ENCODE results near the gene HOXB4.
A peak's percentile ranks its signal among the peaks of the same experiment; 100 is the strongest.

HOXB4 gene

DNA sequence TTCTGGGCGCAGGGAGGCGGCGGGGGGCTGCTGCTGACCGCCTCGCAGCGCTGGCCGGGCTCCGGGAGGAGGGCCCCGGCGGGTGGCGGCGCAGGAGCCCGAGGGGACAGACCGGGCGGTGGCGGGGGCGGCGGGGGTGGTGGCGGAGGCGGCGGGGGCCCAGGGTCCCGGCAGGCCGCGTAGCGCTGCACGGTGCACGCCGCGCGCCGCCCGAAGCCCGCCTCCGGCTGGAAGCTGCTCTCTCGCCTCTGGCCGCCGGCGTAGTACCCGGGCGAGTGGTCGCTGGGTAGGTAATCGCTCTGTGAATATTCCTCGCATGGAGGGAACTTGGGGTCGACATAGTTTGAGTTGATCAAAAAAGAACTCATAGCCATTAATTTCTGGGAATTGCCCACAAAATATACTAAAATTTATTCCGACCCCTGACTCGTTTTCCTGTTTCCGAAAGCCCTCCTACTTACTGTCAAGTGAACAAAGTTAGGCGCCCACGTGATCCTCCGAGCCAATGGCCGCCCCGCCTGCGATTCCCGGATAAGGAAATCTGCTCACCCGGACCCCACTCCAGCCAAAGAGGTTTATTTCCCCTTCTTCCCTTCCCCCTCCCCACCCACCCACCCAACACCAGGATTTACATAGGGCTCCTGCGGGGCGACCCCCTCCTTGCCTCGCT, at the start of gene HOXB4:
TSS of gene HOXB4 (minus strand) at position 405 of the 670 bp plus-strand sequence. CDS start at position 374, 31 bp downstream.
- DNase-seq (ENCODE audit: low spot score): peak; percentile 86

DNA sequence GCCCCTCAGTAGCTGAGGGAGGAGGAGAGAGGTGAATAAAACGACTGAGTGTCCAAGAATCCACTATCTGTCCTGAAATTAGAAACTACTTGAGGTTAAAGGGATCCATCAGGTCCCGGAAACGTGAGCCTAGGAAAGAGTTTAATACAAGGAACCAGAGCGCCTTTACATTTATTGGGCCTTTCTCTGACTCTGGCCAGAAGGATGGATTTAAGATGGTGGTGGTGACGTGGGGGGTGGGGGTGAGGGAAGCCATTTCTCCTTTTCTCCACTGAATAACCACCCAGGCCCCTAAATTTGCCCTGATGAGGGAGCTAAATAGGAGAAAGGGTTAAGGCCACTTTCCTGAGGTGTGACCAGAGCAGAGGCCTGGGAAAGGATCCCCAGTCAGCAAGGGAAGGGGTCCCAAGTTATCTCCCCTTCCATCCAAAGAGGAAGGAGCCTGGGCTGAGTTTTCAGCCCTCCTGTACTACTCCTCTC, 49.0 kb upstream of the HOXB4 start:
- DNase-seq (ENCODE audit: low spot score): no peak

DNA sequence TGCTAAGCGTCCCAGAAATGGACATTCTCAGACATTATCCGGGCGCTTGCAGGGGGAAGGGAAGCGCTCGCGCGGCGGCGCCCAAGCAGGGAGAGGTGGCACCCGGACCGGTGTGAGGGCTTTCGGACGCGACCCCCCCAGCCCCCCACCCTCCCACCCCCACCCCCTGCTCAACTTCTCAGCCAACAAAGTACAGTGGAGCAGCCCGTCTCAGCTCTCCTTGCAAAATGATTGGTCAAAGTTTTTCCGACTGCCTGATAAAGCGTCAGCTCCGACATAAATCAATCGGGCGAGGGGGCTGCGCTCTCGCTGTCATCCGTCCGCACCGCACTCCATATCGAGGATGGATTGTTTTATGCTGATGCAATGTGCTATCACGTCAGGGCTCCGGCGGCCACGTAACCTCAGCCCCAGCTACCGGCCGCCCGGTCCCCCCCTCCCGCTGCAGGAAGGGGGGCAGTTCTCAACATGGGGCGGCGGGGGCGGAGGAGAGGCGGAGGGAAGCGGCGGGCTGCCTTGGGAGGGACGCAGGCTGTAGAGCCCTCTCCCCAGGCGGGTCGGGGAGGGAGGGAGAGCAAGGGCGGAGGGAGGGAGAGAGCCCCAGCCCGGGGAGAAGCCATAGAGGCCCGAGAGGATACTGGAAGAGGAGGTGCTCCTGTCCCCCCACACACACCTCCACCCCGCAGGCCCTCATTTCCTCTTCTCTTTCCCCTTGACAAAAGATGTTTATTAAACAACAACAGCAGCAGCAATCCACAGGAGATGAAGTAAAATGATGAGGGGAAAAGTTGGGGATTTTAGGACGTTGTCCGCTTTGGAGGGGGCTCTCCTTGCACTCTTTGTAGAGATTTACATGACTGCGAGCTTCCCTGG, 48.3 kb upstream of the HOXB4 start, which contains the start of gene HOXB9:
TSS of gene HOXB9 (minus strand) at position 114 of the 873 bp plus-strand sequence. CDS start at position 25, 89 bp downstream.
- no peak for DNase-seq (ENCODE audit: low spot score)

DNA sequence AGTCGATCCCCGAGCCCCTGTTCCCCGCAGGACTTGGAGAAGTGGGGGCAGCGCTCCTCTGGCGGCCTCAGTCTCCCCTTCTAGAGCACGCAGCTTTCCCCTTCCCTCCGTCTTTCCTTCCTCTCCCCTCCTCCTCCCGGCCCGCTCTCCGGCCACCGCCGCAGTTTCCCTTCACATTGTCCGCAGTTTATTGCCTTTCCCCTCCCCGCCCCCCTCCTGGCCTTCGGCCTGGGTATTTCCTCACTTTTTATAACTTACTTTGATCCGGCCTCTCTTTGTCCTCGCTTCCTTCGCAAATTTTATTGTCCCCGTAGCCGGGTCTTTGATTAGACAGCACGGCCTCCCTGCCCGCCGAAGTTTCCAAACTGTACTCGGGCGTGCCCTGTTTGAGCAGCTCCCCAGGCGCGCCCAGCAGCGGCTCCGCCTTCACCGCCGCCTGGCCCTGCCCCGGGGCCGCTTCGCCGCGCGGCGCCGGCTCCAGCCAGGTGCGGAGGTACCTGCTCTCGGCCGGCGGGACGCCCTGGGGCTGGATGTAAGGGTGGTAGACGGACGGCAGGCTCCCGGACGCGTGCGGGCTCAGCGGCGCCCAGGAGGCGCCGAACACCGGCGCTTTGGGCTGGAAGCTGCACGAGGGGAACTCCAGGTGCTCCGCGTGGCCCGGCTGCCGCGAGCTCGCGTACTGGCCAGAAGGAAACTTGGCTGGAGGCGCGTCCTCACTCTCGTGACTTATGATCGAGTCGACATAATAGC, 47.5 kb upstream of the HOXB4 start:
- no peak for DNase-seq (ENCODE audit: low spot score)

DNA sequence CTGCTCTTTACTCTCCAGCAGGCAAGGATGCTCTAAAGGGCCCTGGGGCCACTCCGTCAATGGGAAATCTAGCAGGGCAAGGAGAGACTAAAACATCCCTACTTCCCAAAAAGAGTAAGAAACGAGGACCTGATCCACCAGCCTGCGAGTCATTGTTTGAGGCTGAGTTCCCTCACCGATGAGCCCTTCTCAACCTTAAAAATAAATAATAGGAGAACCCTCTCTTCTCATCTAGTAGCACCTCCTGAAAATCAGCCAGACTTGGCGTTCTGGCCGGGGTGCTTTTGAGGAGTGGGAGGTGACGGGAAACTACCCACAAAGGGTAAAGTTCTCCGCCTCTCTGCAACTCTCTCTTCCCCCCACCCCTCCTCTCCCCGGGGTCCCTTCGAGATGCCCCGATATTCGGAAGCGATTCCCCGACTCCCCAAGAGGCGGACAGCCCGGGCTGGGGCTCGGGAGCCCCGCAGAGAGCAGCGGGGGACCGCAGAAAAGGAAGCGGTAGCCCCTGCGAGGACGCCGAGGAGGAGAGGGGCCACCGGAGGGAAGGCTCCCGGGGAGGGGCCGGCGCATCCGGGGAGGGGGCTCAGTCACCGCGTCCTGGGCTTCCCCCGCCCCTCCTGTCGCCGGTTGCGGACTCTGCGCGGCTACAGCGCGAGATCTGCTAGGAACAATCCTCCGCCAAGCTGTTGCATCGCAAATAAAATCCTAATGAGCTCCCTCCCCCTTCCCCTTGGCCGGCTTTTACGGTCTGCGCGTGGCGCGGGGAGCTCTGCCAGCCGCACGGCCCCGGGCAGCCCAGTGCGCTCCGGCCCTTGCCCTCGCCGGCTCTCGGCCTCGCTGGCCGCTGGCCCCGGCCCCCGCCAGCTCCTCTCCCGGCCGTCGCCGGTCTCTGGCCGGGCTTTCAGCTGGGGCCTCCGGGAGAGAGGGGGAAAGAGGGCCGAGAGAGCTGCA, 46.7 kb upstream of the HOXB4 start:
- no peak for DNase-seq (ENCODE audit: low spot score)

DNA sequence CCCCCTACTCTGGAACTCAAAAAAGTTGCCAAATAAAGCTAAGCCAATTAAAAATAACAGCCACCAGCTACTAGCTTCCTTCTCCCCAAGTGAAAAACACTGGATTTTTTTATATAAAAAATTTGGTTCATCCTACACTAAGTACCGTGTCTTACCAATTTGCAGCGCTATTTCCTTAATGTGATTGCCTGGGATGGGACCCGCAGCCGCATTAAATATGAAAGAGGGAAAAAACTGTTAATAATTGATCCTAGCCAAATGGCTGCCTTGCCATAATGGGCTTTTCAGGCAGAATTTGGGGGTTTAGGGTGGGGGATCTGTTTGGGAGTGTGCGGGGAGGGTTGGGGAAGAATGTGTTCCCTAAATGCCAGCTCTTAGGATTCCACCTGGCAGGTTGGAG, 46.0 kb upstream of the HOXB4 start:
- no peak for DNase-seq (ENCODE audit: low spot score)

DNA sequence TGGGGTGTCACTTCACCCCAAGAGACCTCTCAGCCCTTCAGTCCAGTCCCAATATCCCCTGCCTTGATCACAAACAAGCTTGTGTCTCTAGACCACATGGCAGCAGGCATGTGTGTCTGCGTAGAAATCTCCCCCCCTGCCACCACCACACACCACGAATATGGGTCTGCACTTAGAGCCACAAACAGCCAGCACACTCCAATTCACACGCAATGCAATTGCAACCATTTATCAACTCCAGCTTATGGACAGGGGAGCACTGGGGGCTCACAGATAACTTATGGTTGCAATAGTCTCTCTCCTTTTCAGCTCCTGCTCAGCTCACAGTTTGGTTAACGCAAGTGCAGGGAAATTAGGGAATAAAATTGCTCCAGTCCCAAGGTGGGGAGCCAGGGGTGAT, 45.4 kb upstream of the HOXB4 start:
- no peak for DNase-seq (ENCODE audit: low spot score)

DNA sequence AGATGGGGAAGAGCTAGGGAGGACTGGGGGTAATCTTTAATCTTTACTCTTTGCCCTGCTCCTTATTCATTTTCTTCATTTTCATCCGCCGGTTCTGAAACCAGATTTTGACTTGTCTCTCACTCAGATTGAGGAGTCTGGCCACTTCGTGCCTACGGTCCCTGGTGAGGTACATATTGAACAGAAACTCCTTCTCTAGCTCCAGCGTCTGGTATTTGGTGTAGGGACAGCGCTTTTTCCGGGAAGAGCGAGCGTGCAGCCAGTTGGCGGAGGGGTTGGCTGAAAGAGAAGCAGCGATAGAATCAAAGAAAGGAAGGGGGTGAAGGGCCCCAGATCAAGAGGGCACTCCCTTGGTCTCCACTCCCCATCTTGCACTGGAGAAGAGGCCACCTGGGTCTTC, 44.7 kb upstream of the HOXB4 start:
- DNase-seq (ENCODE audit: low spot score): no peak

DNA sequence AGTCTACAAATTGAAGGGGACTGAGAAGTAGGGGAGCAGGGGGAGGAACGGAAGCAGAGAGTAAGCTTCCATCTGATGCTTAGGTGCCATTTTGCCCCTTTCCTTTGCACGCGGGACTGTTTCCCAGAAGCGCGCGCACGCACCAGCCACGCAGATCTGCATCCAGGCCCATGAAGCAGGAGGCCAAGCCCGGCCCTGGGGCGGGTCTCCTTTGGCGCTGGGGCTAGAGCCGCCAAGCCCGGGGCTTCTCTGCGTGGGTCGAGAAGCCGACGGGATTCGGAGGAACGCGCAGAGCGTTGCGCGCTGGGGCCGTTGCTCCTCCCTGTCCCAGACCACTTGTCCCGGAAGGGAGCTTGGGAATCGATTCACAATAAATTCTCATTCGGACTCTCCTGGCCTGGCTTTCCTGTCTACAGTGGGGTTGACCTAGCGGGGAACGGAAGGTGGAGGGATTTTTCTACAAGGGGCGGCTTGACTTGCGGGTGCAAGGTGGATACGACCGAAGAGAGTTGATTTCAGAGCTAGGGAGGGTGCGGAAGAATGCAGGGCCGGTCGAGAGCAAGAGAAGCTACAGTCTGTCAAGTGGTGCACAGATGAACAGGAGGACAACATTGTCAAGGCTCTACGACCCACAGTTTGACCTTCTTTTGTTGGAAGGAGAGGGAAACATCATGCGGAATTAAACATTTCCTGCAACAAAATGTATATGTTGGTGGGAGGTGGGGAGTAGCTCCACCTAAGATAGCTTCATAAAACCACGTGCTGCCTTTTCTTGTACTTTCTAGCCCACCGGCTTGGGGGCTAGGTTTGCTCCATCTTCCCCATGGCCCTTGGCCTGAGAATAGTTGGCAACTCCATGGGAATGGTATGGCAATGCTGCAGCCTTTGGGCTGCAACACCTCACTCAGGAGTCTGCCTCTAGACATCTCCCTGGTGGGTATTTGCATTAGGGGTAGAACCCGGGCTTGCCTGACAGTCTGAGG, 43.6 kb upstream of the HOXB4 start:
- DNase-seq (ENCODE audit: low spot score): no peak

DNA sequence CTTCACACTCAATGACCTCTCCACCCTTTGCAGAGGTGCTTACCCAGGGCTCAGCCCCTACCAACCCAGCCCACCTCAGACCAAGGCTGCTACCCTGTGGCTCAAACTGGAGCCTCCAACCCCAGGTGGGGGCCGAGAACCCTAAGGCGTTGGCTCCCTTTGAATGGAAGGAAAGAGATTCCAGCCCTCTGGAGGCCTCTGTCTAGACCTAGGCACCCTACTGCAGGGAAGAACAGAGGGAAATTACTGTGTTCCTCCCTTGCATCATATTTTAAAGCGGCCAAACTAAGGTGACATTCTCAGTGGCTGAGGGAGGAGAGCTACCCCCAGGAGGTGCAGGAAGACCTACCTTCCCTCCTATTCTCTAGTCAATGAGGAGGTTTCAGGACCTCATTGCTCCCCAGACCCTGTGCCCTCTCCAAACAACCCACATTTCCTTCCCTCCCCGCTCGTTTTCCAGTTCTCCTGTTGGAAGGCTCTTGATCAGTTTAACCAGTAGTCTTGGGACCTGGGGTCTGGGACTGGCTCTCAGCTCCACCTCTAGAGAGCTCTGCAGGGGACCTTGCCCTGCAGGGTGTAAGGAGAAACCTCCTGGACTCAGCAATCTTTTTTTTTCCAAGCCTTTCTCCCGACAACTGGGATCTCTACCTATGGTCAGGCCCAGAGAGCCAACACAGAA, 42.5 kb upstream of the HOXB4 start:
- no peak for DNase-seq (ENCODE audit: low spot score)

DNA sequence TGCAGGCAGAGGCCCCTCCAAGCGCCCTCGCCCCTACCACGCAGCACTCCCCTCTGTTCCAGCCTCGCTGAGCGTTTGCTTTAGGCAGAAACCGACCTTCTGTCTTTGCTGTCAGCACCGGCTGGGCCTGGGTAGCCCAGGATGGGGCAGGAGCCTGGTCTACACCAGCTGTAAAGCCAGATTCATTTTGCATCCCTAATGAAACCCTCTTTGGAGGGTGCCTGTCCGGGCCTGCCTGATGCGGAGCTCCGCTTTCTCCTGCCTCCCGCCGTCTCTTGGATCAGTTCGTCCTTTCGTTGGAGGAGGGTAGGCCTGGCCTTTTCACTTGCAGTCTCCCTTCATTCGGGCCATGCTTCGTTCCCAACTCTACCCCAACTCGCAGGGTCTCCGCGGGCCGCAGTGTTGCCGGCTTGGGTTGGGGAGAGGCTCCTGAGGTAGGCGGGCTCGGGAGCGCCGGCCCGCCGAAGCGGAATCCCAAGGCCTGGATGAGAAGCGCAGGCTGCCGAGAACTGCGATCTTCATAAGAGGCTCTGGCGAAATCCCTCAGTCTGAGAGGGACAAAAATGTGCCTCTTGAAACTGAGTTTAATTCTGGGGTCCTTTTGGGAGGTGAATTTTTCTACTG, 41.8 kb upstream of the HOXB4 start:
- DNase-seq (ENCODE audit: low spot score): no peak

DNA sequence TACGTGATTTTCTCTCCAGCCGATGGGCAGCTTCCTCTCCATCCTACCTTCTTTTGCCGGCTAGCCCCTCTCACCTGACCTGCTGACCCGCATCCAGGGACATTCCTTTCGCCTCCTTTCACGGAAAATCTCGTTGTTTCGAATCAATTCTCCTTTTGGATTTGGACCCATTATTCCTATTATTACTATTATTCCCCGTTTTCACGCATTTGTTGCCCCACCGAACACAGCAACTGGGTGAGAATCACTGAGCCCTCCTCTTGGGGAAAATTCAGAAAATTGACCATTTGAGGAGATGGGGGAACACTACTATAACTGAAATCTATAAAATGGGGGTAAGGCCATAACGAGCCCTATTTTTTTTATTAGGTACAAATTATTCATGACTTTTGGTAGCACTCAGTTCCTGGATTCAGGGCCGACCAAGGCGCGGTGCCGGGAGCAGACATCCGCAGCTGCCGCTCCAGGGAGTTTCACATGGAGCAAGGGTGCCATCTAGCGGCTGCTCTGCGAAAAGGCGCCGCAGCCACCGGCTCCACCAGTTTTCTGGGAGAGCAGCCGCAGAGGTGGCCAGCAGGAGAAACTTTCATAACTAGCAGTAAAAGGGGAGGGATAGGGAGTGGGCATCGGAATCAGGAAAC, 40.2 kb upstream of the HOXB4 start:
- peak; percentile 97 for DNase-seq (ENCODE audit: low spot score)

DNA sequence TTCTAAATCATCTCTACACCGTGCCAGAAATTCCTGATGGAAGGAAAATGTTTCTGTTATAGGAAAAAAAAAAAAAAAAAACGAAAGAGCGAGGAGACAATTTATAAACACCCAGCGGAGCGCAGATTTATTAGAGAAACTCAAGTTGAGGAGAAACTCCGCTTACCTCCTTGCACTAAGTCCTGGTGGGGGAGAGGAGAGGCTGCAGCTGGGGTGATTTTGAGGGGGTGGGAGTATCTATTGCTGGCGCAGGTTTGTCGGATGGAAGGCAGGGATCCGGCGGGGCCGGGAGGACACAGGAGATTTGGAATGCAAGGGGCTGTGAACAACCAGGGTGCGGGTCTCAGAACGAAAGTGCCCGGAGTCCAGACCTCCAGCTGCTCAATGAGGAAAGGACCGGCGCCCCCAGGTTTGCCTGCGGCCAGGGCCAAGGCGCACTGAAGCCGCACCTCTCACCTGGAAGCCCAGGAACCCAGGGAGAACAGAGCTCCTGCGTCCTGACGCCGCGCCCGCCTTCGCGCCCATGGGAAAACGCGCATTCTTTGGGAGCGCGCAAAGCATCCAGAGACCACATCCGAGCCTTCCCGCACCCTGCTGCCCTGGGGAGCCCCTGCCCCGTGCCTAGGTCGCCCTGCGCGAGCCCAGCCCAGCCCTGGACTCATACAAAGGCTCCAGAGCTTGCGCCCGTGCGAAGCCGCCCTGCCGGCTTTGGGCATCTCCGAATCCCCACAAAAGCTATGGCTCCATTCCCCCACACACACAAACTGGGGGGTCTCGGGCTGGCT, 39.5 kb upstream of the HOXB4 start:
- no peak for DNase-seq (ENCODE audit: low spot score)

DNA sequence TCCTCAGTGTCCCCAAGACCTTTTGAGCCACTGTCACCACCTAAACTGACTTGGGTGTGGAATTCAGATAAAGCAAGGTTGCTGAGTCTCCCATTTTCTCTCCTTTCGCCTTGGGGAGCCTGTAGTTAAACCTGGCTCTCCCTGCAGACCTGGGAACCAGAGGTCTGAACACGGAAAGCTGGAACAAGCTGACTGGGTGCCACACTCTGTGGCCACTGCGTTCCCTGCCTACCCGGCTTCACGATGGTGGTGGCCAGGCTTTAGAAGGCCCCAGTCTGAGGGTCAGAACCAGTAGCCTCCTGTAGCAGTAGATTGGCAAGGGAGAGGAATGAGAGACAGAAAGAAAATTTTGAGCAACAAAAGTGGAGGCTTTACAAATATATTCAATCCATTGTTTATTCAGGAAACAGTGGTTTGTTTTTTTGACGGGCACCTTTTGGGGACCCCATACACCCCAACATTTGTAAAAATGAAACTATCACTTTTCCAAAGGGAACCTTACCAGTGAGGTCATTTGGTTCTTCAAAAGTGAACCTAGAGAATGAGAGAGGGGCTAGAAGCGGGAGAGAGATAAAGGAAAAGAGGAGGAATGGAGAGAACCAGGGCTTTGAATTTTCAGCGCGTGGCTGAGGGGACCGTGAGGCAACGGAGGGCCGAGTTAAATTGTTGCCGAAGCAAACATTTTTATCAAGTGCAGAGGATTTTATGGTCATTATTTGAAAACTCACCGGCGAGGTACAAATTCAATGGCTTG, 38.7 kb upstream of the HOXB4 start:
- no peak for DNase-seq (ENCODE audit: low spot score)

DNA sequence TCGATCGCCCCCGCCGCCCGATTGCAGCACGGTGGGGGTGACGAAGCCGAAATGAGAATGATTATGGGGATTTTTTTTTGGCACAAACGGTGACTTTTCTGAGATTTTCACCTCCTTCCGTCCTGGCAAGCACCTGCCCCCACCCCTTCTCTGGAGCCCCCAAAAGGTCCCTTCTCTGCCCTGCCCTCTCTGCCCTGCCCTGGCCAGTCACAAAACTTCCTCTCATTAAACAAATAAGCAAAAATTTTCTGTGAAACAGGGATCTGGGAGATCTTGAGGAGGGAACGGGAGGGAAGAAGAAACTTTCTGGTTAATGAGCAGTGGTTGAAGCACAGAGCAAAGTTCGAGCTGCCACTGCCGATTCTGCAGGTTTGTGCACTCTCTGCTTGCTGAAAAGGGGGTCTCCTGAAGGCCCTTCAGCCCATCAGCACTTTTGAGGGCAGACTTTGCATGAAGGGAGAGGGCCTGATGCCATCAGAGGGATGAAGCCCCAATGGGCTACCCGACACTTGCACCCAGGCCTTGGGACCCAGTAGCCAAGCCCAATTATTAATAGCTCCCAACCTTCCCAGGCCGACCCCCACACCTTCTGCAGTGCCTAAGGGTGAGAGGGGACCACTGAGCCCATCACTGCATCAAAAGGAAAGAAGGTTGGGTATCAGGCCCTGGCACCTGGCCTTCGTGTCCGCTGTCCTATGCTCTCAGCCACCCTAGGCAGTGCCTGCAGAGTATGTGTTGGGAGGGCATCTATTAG, 38.0 kb upstream of the HOXB4 start:
- no peak for DNase-seq (ENCODE audit: low spot score)
